Gastrocnemius medialis (tissue), 4 donors: ENCODE measurements around the gene SETX. TPM values are rescaled to one million over a fixed set of nuclear protein-coding genes. Genes with fewer than 3 reads are reported as not detected.

ENCODE experiments used
- ATAC-seq, 2 donors: fragments of 150-250 bp; one replicate each; pipeline ENCODE4 v1.9.1; 2016
- DNase-seq, 2 donors: peaks; one replicate each; pipeline ENCODE4 v3.0.0-alpha.2; 2019
- H3K27ac ChIP-seq, 4 donors: fragments of 200-600 bp; sonication (generic); 1 replicate in 1 of 4; 2 replicates in 3 of 4; pipeline ENCODE4 v1.5.1; 2016 to 2018; ENCODE audit warnings: mild to moderate bottlenecking in 2 of 4, moderate library complexity in 1 of 4
- H3K27me3 ChIP-seq, 3 donors: fragments of 200-600 bp; sonication (generic) in 2 of 3; 1 replicate in 1 of 3; 2 replicates in 2 of 3; pipeline versions ENCODE4 v1.5.1 to v1.6.0; 2016 to 2019; ENCODE audit warnings: mild to moderate bottlenecking in 1 of 3, moderate library complexity in 1 of 3
- H3K36me3 ChIP-seq, 2 donors: fragments of 200-600 bp; sonication (generic) in 1 of 2; one replicate each; pipeline ENCODE4 v1.5.1; 2017 to 2018
- H3K4me1 ChIP-seq, 2 donors: fragments of 200-600 bp; sonication (generic) in 1 of 2; one replicate each; pipeline ENCODE4 v1.5.1; 2016 to 2017; ENCODE audit warnings: mild to moderate bottlenecking in 2 of 2
- H3K4me3 ChIP-seq, 4 donors: fragments of 200-600 bp; sonication (generic) in 3 of 4; 1 replicate in 1 of 4; 2 replicates in 3 of 4; pipeline ENCODE4 v1.5.1; 2016 to 2019; ENCODE audit warnings: mild to moderate bottlenecking in 2 of 4
- H3K9me3 ChIP-seq, 3 donors: fragments of 200-600 bp; sonication (generic) in 2 of 3; 1 replicate in 1 of 3; 2 replicates in 2 of 3; pipeline ENCODE4 v1.5.1; 2016 to 2019
- CTCF ChIP-seq, 5 experiments: fragments of 450-650 bp in 3 of 5; fragments of 200-600 bp in 2 of 5; sonication (generic) in 2 of 5; IDR thresholded peaks in 4 of 5; conservative IDR thresholded peaks in 1 of 5; 1 replicate in 4 of 5; 2 replicates in 1 of 5; pipeline ENCODE4 v1.5.1; 2016 to 2019; ENCODE audit warnings: antibody characterized with exemption in 5 of 5, mild to moderate bottlenecking in 3 of 5, moderate library complexity in 3 of 5
- POLR2A ChIP-seq, 2 donors: fragments of 450-650 bp; IDR thresholded peaks; one replicate each; pipeline ENCODE4 v1.6.1; 2017; ENCODE audit warnings: antibody characterized with exemption in 2 of 2, mild to moderate bottlenecking in 2 of 2, moderate library complexity in 2 of 2
- in situ Hi-C, 4 donors: fragments of 200-750 bp; cut with MboI; loops; one replicate each; pipeline versions ENCODE4 v1.15.0 to v1.8.0; 2017; ENCODE audit warnings: low sequenced_read_pairs in 4 of 4
- intact Hi-C: fragments of 100-400 bp; cut with DNase I; formaldehyde crosslinking; loops from one replicate; pipeline ENCODE4 v1.15.1; 2023; ENCODE audit warnings: low total_unique reads
- total RNA-seq, 4 donors: library from RNA; depleted of rRNA; stranded (reverse); fragments of >200 nt; gene quantifications; one replicate each; pipeline versions ENCODE4 v1.1.0 to v1.2.3, GENCODE V29; 2016

The SETX gene
- total RNA-seq, 4 donors from 2014 or later, result 22.3 to 39.3 (median 24.8) TPM

GRCh38 chr9:132243156-132244074, 111.4 kb downstream of the SETX start:
- intact Hi-C loops, result loop anchor here (10.0 kb wide), 1 partner anchor 649 kb away; no protein-coding TSS in a partner anchor
- no peak for DNase-seq

GRCh38 chr9:132242621-132243155, 112.1 kb downstream of the SETX start:
- intact Hi-C loops, result loop anchor here (10.0 kb wide), 1 partner anchor 648 kb away; no protein-coding TSS in a partner anchor
- Histone ChIP-seq H3K36me3 (no peaks in the 10 kb centered on the region), H3K27me3 (peaks cover 28 to 33% (median 28%) of the 10 kb centered on the region in 3 donors), H3K4me1 (peaks cover 0 to 6% of the 10 kb centered on the region in 2 donors), H3K27ac (no peak overlapping the region), H3K4me3 (peak overlapping the region; percentile 45 to 70 (median 56)), H3K9me3 (no peaks in the 10 kb centered on the region)
- TF ChIP-seq POLR2A (IDR thresholded peaks at IDR 0.05) (no peak), CTCF (IDR thresholded peaks at IDR 0.05 in 4 of 5, conservative IDR thresholded peaks at IDR 0.05 in 1 of 5) (no peak)
- in situ Hi-C loops, result no loop called here
- ATAC-seq, result no peak
- no peak for DNase-seq

More at GRCh38 chr9:132243156-132244074, 111.4 kb downstream of the SETX start:
- peaks cover 0 to 6% of the 10 kb centered on the region in 2 donors for H3K4me1 ChIP-seq
- ATAC-seq, result no peak
- no peak overlapping the region for H3K27ac ChIP-seq
- H3K27me3 ChIP-seq, result peaks cover 28 to 33% (median 28%) of the 10 kb centered on the region in 3 donors
- H3K4me3 ChIP-seq, result no peak overlapping the region
- H3K9me3 ChIP-seq, result no peaks in the 10 kb centered on the region
- TF ChIP-seq POLR2A (IDR thresholded peaks at IDR 0.05), result no peak
- no peak for TF ChIP-seq CTCF (IDR thresholded peaks at IDR 0.05 in 4 of 5, conservative IDR thresholded peaks at IDR 0.05 in 1 of 5)
- H3K36me3 ChIP-seq, result no peaks in the 10 kb centered on the region
- in situ Hi-C loops, result no loop called here

GRCh38 chr9:132241840-132242620, 112.8 kb downstream of the SETX start:
- in situ Hi-C loops, result no loop called here
- Histone ChIP-seq H3K27ac (no peak overlapping the region), H3K4me3 (peak overlapping the region; percentile 53 to 70 (median 56)), H3K9me3 (no peaks in the 10 kb centered on the region), H3K4me1 (peaks cover 0 to 6% of the 10 kb centered on the region in 2 donors), H3K36me3 (no peaks in the 10 kb centered on the region), H3K27me3 (peaks cover 28 to 35% (median 28%) of the 10 kb centered on the region in 3 donors)
- no peak for DNase-seq
- no peak for TF ChIP-seq CTCF (IDR thresholded peaks at IDR 0.05 in 4 of 5, conservative IDR thresholded peaks at IDR 0.05 in 1 of 5)
- ATAC-seq, result peak in 1 of 2 donors; percentile 3
- intact Hi-C loops, result loop anchor here (10.0 kb wide), 1 partner anchor 647 kb away; no protein-coding TSS in a partner anchor

GRCh38 chr9:132241483-132241839, 113.3 kb downstream of the SETX start:
- peak in 1 of 2 donors; percentile 11 for ATAC-seq
- Histone ChIP-seq H3K36me3 (no peaks in the 10 kb centered on the region), H3K27me3 (peaks cover 28 to 34% (median 28%) of the 10 kb centered on the region in 3 donors), H3K4me3 (peak overlapping the region; percentile 53 to 70 (median 56)), H3K9me3 (no peaks in the 10 kb centered on the region), H3K4me1 (peaks cover 0 to 6% of the 10 kb centered on the region in 2 donors), H3K27ac (no peak overlapping the region)
- in situ Hi-C loops, result no loop called here
- DNase-seq, result no peak
- TF ChIP-seq POLR2A (IDR thresholded peaks at IDR 0.05) (no peak), CTCF (IDR thresholded peaks at IDR 0.05 in 4 of 5, conservative IDR thresholded peaks at IDR 0.05 in 1 of 5) (no peak)
- intact Hi-C loops, result loop anchor here (10.0 kb wide), 1 partner anchor 647 kb away; no protein-coding TSS in a partner anchor
